NCI-H2107 (cell line): Measurements from ENCODE around the gene FAM98C.
"Not testable (repeated sequence)": the region's sequence is repeated elsewhere in the genome, so short reads cannot be mapped to it uniquely, and the experiment has no call there.

Experiments used
- DNase-seq: peaks from one replicate; lab custom pipeline; 2025; lab: John Stamatoyannopoulos, UW

FAM98C gene

DNA sequence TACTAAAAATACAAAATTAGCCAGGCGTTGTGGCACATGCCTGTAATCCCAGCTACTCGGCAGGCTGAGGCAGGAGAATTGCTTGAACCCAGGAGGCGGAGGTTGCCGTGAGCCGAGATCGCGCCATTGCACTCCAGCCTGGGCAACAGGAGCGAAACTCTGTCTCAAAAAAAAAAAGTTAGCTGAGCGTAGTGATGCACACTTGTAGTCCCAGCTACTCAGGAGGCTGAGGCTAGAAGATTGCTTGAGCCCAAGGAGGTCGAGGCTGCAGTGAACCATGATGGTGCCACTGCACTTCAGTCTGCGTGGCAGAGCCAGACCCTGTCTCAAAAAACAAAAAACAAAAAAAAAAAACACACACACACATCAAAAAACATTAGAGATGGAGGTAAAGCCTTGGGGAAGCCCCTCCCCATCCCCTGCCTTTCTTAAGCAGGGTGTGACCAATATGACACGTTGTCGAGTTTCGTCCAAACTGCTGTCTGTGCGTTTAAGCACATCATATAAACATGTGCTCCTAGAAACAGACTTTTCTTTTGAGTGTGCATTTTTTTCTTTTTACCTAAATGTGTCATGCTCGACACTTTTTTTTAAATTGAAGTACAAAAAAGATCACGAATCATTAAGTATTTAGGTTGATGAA, 24.3 kb downstream of the FAM98C start:
- DNase-seq = not testable (repeated sequence)

DNA sequence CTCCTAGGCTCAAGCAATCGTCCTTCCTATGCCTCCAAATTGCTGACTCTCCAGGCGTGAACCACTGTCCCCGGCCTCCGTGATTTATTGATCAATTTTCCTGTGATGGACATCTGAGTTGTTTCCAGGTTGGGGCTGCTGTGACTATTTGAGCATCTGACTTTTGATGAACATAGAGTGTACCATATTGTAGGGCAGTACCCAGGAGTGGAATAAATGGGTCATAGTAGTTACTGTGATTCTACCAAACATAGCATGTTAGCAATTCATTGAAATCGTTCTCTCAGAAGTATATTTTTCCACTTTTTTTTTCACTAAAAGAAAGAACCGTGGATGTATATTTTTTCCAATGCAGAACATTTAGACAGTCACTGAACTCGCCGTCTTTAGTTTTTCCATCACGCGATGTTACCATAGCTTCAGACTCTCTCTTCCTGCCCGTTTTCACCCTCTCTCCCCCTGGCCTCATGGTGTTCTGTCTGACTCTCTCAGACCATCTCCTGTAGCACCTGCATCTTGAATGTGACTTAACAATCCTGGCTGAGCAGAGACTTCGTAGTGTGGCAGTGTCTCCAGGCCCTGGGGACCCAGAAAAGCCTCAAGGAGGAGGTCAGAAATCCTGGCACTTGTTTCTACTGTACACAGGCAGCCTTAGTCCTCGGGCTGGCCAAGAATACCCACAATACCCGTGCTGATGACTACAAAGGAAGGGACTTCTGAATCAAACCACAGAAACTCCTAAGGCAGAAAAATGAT, 26.3 kb downstream of the FAM98C start:
- DNase-seq = no peak

DNA sequence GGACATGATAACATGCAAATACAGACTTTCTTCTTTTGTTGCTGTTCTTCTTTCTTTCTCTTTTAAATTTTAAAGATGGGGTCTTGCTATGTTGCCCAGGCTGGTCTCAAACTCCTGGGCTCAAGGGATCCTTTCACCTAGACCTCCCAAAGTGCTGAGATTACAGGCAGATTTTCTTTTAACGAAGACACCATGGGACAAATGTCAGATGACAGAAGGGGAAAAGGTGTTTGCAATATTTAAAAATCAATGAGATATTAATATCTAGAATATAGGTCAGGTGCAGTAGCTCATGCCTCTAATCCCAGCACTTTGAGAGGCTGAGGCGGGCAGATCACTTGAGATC, 26.9 kb downstream of the FAM98C start:
- no peak for DNase-seq

DNA sequence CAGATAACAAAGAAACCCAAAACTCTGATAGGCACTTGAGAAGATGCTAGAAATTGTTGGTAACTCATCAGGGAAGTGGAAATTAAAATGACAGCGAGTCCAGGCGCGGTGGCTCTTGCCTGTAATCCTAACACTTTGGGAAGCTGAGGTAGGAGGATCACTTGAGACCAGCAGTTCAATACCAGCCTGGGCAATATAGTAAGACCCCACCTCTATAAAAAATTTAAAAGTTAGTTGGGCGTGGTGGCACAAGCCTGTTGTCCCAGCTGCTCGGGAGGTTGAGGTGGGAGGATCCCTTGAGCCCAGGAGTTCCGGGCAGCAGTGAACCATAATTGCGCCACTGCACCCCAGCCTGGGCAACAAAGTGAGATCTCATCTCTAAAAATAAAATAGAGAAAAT, 28.0 kb downstream of the FAM98C start:
- no peak for DNase-seq

DNA sequence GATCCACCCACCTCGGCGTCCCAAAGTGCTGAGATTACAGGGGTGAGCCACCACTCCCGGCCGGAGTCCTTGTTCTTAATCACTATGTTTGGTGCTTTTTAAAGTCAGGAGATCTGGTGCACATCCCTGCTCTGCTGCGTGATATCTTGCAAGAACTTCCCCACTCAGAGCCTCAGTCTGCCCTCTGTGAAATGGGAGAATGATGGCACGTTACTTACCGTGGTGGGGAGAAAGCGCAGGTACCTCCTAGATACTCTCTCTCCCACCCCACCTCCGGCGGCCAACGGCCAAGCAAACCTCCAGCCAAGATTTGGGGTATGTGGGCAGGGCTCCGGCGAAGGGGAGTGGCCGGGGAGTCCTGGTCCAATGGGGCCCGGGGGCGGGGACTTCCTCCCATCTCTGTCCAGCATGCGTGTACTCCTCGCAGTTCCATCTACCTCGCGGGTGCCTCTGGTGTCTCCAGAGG, 30.4 kb downstream of the FAM98C start, which contains the start of gene RYR1:
Gene RYR1 (plus strand): TSS at position 424 of the 466 bp plus-strand sequence. CDS start 139 bp downstream, outside the sequence.
- no peak for DNase-seq

DNA sequence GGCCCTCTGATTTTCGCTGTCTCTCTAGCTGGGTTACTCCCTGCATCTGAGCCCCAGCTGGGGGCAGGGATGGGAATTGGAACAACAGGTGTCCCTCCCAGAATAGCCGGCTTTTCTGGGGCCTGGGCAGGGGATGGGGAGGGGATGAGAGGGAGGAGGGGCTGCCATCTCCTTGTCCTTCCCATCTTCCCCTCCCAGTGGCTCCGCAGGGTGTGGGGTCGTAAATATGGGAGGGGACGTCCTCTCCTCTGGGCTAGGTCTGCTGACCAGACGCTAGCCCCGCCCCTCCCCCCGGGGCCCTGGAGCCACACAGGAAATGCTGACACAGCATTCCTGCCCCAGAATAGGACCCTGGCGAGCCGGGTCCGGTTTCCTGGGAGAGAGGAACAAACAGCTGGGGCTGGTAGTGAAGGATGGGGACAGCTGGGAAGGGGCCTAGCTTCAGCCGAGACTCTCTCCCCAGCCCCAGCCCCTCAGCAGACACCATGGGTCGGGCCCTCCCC, 31.7 kb downstream of the FAM98C start:
- DNase-seq = no peak

DNA sequence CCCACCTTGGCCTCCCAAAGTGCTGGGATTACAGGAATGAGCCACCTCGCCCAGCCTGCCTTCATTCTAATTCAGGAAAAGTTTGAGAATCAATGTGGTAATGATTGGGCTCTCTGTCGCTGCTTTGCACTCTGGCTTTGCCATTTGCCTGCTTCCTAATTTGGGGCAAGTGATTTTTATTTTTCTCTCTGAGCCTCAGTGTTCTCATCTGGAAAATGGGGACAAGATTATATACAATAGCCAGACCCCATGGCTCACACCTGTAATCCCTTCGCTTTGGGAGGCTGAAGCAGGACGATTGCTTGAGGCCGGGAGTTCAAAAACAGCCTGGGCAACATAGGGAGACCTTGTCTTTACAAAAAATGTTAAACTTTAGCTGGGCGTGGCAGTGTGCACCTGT, 34.4 kb downstream of the FAM98C start:
- no peak for DNase-seq

DNA sequence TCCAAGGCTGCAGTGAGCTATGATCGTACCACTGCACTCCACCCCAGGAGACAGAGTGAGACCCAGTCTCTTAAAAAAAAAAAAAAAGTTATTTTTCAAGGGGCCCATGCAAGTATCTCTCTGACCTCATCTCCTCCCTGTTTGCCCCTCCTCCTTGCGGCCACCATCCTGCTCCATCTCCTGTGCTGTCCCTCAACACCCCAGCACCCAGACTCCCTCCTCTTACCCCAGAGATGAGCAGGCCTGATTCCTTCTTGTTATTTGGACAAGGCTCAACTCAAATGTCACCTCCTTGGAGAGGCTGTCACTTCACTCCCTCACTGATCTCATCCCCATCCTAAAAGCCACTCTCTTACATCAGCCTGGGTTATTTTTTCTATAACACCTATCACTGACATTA, 35.0 kb downstream of the FAM98C start:
- no peak for DNase-seq

DNA sequence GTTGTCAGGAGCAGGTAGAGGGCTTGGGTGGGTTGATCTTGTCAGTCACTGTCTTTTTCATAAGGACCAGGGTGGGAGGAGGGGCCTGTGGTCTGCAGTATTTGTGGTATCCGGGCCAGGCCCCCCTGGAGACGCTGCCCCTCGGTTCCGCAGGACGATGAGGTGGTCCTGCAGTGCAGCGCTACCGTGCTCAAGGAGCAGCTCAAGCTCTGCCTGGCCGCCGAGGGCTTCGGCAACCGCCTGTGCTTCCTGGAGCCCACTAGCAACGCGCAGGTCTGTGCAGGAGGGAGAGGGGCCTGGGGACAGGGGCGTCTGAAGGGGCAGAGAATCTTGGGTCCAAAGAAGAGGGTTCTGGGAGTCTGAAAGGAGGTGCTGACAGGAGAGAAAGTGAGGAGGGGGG, 37.7 kb downstream of the FAM98C start:
- no peak for DNase-seq

DNA sequence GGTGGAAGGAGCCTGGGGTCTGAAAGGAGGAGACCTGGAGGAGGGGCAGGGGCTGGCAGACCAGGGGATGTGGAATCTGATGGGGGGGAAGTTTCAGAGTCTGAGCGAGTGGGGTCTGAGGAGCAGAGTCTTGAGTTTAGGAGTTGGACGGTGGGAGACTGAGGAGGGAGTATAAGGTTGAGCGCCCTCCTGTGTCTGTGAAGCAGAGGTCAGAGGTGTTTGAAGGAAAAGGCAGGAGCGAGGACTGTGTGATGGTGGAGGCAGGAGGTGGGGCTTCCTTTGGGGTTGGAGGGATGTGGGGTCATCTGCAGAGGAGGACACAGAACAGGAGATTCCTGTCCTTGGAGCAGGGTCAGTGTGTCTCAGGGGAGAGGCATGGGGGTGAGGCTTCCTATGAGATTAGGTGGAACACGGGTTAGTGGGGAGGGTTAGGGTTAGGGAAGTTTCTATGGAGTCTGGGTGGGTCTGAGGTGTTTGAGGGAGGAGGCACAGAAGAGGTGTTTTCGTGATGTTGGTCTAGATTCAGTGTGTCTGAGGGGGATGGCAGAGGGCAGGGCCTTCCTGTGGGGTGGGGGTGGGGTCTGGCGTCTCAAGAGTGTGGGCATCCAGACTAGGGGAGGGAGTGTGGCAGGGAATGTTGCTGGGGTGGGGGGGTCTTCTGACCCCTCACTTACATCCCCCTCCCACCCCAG, 38.9 kb downstream of the FAM98C start:
- no peak for DNase-seq

DNA sequence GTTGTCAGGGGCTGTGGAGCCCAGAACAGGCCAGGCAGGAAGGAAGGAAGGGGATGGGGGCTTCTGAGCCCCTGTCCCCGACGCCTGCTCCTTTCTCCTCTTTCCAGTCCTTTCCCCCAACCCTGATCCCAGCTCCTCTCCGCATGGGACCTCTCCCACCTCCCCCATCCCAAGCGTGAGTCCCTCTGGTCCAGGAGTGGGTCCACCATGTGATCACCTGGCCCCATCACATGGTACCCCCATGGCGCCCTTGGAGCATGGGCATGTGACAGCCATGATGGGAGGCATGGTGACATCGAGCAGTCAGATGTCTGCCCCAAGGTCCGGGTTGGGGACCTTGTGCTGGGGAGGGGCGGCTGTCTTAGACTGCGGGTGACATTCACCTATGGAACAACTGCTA, 39.8 kb downstream of the FAM98C start:
- no peak for DNase-seq

DNA sequence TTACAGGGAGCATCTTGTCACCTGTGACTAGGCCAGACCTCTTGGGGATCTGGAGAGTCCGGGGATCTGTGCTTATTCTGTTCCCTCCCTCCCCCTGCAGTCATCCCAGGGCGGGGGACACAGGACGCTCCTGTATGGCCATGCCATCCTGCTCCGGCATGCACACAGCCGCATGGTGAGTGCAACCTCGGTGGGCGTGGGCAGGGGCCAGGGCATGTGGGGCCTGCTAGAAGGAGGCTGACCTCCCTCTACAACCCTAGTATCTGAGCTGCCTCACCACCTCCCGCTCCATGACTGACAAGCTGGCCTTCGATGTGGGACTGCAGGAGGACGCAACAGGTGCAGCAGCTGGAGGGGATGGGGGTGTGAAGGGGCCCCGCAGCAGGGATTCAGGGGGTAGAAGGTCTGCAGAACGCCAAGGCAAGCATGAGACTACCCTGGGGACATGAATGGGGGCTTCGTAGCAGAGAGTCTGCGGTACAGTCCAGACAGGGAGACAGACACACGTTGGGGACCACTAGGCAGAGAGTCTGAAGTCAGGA, 40.6 kb downstream of the FAM98C start:
- no peak for DNase-seq

DNA sequence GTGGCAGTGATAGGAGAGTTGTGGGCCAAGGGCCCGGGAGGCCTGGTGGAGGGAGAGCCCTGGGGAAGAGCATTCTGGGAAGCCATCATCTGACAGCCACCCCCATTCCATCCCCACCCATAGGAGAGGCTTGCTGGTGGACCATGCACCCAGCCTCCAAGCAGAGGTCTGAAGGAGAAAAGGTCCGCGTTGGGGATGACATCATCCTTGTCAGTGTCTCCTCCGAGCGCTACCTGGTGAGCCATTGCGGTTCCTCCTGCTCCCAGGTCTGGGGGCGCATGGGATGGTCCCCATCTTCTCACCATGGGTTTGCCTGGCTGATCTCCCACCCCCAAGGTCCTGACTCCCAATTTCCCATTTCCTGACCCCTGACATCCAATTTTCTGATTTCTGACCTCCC, 41.1 kb downstream of the FAM98C start:
- DNase-seq = no peak

DNA sequence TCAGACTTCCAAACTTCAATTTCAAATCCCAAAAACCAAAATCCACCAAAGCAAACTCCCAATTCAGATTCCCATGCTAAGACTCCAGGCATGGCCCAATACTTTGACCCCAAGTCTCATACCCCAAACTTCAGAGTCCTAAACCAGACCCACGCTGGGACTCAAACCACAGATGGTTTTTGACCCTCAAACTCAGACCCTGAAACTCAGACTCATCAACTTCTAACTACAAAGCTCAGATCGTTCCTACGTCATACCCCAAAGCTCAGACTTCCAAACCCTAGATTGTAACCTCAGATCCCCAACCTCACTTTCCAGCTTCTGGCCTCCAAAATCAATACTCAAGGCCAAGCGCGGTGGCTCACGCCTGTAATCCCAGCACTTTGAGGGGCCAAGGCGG, 42.5 kb downstream of the FAM98C start:
- no peak for DNase-seq

DNA sequence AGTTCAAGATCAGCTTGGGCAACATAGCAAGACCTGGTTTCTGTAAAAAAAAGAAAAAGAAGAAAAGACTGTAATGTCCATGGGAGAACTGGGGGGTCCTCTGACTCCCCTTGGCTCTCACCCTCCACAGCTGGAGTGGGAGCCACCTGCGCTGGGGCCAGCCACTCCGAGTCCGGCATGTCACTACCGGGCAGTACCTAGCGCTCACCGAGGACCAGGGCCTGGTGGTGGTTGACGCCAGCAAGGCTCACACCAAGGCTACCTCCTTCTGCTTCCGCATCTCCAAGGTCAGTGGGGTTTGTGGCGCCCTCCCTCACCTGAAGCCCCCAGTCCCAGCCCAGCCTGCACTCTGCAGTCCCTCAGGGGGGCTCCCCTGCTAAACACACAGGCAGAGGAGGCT, 45.3 kb downstream of the FAM98C start:
- no peak for DNase-seq

DNA sequence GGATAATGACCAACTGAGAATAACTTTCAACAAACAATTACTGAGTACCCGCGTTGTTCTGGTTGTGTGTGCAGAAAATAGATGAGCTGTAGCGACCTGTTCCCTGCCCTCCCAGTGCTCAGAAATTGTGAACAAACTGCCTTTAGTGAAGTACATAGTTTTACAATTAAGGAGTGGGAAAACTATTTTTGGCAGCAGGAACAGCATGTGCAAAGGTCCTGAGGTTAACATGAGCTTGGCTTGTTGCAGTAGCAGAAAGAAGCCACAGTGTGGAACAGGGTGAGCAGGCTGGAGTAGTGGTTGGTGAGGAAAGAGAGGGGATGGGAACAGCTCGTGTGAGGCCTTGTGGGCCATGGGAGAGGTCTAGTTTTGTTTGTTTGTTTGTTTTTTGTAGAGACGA, 46.6 kb downstream of the FAM98C start:
- no peak for DNase-seq

DNA sequence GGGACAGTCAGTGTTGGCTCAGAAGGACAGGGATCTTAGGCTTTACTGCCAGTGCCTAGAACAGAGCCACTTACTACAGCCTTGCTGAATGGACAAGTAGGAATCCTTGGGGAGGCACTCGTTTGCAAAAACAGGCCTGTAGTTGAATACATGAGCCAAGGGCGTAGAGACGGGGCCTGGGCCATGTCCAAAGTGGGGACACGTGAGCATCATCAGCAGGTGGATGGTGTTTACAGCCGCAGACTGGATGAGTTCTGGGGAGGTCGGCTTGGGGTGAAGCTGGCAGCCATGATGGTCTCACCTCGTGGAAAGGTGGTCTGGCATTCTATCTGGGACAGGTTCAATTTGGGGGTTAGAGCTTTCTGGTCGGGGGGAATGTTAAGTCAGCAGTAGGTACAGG, 48.1 kb downstream of the FAM98C start:
- DNase-seq = no peak

DNA sequence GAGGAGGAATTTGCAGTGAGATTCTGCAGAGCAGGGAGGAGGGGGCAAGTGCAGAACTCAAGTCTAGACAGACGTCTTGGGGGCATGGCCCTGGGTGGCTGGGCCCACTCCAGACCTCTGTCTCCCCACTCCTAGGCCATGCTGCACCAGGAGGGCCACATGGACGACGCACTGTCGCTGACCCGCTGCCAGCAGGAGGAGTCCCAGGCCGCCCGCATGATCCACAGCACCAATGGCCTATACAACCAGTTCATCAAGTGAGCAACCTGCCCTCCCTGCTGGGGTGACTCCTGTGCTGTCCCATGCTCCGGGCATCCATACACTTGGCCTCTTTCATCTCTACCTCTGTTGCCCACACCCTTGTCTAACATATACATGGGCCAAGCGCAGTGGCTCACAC, 48.7 kb downstream of the FAM98C start:
- DNase-seq = no peak

DNA sequence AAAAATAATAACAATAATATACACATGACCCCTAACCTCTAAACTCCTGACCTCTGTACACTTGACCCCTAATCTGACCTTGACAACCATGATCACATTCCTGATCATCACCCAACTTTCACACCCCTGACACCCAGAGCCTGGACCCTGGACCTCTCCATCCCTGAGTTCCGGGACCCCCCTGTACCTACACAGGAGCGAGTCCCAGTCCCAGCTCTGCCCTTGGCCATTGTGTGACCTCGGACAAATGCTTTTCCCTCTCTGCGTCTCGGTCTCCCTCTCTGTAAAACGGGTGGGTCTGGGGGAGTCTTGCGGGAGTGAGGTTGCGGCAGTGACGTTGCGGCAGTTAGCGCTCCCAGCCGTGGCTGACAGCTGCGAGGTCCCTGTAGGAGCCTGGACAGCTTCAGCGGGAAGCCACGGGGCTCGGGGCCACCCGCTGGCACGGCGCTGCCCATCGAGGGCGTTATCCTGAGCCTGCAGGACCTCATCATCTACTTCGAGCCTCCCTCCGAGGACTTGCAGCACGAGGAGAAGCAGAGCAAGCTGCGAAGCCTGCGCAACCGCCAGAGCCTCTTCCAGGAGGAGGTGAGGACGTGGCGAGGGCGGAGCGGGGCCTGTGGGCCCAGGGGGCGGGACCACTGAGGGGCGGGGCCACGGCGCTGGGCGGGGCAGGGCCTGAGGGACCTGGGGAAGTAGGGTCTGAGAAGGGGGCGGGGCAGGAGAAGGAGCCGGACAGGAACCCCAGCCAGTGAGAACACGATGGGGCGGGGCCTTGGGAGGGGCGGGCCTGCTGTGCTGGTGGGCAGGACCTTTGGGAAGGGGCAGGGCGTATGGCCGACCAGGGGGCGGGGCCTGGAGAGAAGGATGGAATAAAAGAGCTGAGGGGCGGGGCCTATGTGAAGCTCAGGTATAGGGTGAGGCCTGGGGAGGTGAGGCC, 49.8 kb downstream of the FAM98C start:
- DNase-seq = no peak

DNA sequence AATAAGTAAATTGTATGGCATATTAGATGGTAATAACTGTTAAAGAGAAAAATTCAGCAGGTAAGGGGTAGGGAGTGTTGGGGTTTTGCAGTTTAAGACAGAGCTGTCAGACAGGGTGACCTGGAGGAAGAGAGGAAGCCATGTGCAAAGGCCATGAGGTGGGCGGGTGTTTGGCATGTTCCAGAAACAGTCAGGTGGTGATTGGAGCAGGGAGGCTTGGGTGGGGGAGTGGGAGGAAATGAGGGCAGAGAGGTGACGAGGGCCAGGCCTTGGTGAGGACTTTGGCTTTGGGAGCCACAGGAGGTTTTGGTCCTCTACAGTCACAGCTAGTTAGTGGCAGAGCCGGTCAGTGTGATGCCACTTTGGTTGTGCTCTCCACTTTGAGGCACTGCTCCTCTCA, 50.7 kb downstream of the FAM98C start:
- DNase-seq = no peak

DNA sequence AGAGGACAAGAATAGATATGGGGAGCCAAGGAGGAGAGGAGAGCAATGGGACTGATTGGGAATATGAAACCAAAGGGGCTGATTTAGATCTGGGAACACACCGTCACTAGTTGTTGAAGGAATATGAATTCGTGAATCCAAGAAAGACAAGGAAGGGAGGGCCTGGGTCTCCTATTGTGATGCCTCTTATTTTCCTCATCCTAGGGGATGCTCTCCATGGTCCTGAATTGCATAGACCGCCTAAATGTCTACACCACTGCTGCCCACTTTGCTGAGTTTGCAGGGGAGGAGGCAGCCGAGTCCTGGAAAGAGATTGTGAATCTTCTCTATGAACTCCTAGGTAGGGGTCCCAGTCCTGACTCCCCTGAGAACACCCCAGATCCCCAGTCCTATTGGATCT, 52.1 kb downstream of the FAM98C start:
- no peak for DNase-seq

DNA sequence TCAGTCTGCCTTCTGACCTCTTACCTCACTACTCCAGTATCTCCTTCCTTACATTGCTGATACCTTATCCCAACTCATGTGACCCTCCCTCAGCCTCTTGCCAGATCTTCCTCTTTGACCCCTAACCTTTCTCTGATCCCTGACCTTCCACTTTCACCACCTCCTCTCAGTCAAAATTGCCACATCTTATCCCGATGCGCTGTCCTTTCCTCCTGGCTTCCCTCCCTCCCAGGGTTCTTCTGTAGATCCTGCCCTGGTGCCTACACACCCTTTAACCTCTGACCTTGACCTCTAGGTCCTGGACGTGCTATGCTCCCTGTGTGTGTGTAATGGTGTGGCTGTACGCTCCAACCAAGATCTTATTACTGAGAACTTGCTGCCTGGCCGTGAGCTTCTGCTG, 54.3 kb downstream of the FAM98C start:
- no peak for DNase-seq
